ENCODE measurements around the gene PIGH. TPM values are rescaled to one million over a fixed set of nuclear protein-coding genes. Genes with fewer than 3 reads are reported as not detected.

PIGH gene
- total and polyA plus RNA-seq, 10 of the 15 experiments (the other 5 are each of a cell fraction or from before 2014, with no cell fraction given), result 15.5 to 46.6 (median 22.3) TPM

- TF ChIP-seq KAT2A (conservative IDR thresholded peaks at IDR 0.05; ENCODE audit: control insufficient read depth, low read depth, low read length) (no peak), KDM1A (IDR thresholded peaks at IDR 0.05; ENCODE audit: borderline replicate concordance) (no peak), RFX5 (IDR thresholded peaks at IDR 0.05; ENCODE audit: low read depth, low read length) (no peak; the same call in 1 of the 2 replicates), JUND (IDR thresholded peaks at IDR 0.05; ENCODE audit: low read depth, low read length) (peak; percentile 96), PAX8 (IDR thresholded peaks at IDR 0.05) (no peak), NFIC (IDR thresholded peaks at IDR 0.05; ENCODE audit: low read depth, low read length) (no peak), HDAC2 (IDR thresholded peaks at IDR 0.05) (no peak), RELA (IDR thresholded peaks at IDR 0.05; ENCODE audit: borderline replicate concordance, partially characterized antibody) (peak; percentile 51), ESRRA (IDR thresholded peaks at IDR 0.05; ENCODE audit: low read length) (no peak), LARP7 (IDR thresholded peaks at IDR 0.05) (0 out of 2 replicates have a peak, but pooled peaks have one; percentile 13), FOS (IDR thresholded peaks at IDR 0.05; ENCODE audit: borderline replicate concordance, extremely low read depth, insufficient read length) (no peak), HDAC6 (IDR thresholded peaks at IDR 0.05; ENCODE audit: unreplicated experiment) (no peak), EZH2 (IDR thresholded peaks at IDR 0.05; ENCODE audit: borderline replicate concordance, control insufficient read depth, low read depth, low read length) (no peak), IRF3 (IDR thresholded peaks at IDR 0.05) (0 out of 2 replicates have a peak, but pooled peaks have one; percentile 18), SMARCA5 (IDR thresholded peaks at IDR 0.05) (no peak), HDGF (IDR thresholded peaks at IDR 0.05) (peak; percentile 64; the same call in 1 of the 2 replicates), IKZF2 (IDR thresholded peaks at IDR 0.05) (0 out of 4 replicates have a peak, but pooled peaks of 1 of the 2 experiments have one; percentile 5), BCLAF1 (IDR thresholded peaks at IDR 0.05) (no peak), PAX5 (IDR thresholded peaks at IDR 0.05; ENCODE audit: borderline replicate concordance, low read depth, low read length) (peak; percentile 29; the same call in 1 of the 2 replicates), STAT1 (conservative IDR thresholded peaks at IDR 0.05) (no peak), MYB (IDR thresholded peaks at IDR 0.05; ENCODE audit: borderline replicate concordance, low read depth, low read length) (no peak), MEF2B (IDR thresholded peaks at IDR 0.05; ENCODE audit: partially characterized antibody, poor library complexity, severe bottlenecking) (no peak), JUNB (IDR thresholded peaks at IDR 0.05) (no peak), NFXL1 (IDR thresholded peaks at IDR 0.05; ENCODE audit: borderline replicate concordance) (no peak), SKIL (IDR thresholded peaks at IDR 0.05; ENCODE audit: low read depth, poor library complexity, severe bottlenecking) (no peak), BACH1 (IDR thresholded peaks at IDR 0.05; ENCODE audit: borderline replicate concordance) (0 out of 2 replicates have a peak, but pooled peaks have one; percentile 23), NBN (IDR thresholded peaks at IDR 0.05) (peak; percentile 99)
These were observed 19.6 kb upstream of the PIGH start, which contains the start of gene ARG2 (continued) for GRCh38 chr14:67619446-67620216.
